ENCODE data around the gene NAA16. TPM values are rescaled to one million over a fixed set of nuclear protein-coding genes. Genes with fewer than 3 reads are reported as not detected.

NAA16 gene
- total RNA-seq, 1 donor from 2014 or later, result 31.2 TPM

DNA sequence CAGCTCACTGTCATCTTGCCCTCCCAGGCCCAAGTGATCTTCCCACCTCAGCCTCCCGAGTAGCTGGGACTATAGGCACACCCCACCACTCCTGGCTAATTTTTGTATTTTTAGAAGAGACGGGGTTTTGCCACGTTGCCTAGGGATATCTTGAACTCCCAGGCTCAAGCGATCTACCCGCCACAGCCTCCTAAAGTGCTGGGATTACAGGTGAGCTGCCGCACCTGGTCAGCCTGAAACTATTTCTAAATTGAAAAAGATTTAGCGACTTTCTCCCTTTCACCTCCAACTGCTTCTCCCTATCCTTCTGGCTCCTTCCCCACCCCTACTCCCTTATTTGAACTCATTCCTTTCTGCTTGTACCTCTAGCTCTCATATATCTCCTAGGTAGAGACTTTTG is 19.8 kb upstream of the NAA16 start:
- H3K27ac Mint-ChIP-seq, result no peak overlapping the region
- H3K4me1 Mint-ChIP-seq, result peaks cover 4% of the 10 kb centered on the region
- intact Hi-C loops (cut with micrococcal nuclease), result no loop called here
- H3K4me3 Mint-ChIP-seq, result no peak overlapping the region
- peaks cover 3% of the 10 kb centered on the region for H3K9me3 Mint-ChIP-seq
- H3K27me3 Mint-ChIP-seq, result peaks cover 4% of the 10 kb centered on the region
- no peak for DNase-seq
- peaks cover 1% of the 10 kb centered on the region for H3K36me3 Mint-ChIP-seq (ENCODE audit: low read depth)

DNA sequence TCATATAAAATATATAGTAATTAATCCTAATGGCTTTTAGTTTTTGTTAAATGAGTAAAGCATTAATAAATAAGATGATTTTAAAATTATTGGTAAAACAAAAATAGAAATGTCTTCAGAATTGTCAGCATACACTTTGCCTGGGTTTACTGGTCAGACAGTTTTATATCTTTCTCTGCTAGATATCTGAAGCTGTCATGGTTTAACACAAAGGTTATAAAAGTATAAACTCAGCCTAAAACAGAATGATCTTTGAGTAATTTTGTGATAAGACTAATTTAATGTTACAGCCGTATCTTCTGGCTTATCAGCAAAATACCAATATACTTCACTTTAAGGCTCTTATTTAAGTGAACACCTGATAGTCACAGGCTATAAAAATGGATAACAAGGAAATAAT is 17.8 kb upstream of the NAA16 start:
- Mint-ChIP-seq H3K27ac (no peak overlapping the region), H3K9me3 (no peaks in the 10 kb centered on the region), H3K36me3 (ENCODE audit: low read depth) (peaks cover 1% of the 10 kb centered on the region), H3K4me1 (no peaks in the 10 kb centered on the region), H3K27me3 (peaks cover 6% of the 10 kb centered on the region), H3K4me3 (no peak overlapping the region)
- DNase-seq, result no peak
- intact Hi-C loops (cut with micrococcal nuclease), result no loop called here

GRCh38 chr13:41294914-41295313 is 16.2 kb upstream of the NAA16 start:
- Mint-ChIP-seq H3K27ac (no peak overlapping the region), H3K36me3 (ENCODE audit: low read depth) (peaks cover 1% of the 10 kb centered on the region), H3K27me3 (peaks cover 9% of the 10 kb centered on the region), H3K9me3 (no peaks in the 10 kb centered on the region), H3K4me3 (no peak overlapping the region), H3K4me1 (peaks cover 4% of the 10 kb centered on the region)
- no peak for DNase-seq
- intact Hi-C loops (cut with micrococcal nuclease), result no loop called here

DNA sequence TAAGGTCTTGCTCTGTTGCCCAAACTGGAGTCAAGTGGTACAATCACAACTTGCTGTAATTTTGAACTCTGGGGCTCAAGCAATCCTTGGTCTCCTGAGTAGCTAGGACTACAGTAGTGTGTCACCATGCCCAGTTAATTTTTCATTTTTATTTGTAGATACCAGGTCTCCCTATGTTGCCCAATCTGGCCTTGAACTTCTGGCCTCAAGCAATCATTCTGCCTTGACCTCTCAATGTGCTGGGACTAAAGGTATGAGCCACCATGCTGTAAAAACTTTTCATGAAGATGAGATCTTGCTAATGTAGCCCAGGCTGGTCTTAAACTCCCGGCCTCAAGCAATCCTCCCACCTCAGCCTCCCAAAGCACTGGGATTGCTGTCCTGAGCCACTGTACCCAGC is 15.1 kb upstream of the NAA16 start:
- DNase-seq, result no peak
- no peaks in the 10 kb centered on the region for H3K9me3 Mint-ChIP-seq
- peaks cover 5% of the 10 kb centered on the region for H3K4me1 Mint-ChIP-seq

DNA sequence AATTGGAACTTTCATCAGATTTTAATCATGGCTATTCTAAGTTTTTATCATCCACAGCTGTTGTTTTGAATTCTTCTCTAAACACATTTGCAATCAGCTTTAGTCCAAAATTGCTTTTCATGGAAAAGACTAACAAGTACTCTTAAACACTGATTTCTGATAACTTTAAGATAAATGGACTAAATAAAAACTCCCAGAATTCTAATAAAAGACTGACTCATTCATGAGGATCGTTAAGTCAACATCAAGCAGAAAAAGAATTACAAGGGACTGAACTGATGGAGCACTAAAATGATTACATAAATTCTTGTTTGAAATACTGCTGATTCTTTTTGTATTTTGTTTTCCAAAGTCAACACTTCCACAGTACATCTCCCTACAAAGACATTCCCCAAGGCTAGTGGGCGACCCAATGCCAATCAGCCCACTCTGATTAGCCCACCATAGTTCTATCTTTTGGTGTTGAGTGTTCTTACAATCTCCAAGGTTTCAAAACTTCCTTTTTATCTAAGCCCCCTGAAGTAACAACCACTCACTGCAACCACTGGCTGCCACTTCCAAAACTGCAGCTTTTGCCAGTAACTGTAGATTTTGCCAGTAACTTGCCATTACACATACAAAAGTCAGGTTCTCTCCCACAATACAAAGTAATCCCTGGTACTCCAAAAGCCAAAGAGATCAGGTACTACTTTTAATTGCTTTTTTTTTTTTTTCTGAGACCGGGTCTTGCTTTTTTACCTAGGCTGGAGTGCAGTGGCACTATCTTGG is 14.0 kb upstream of the NAA16 start:
- H3K36me3 Mint-ChIP-seq (ENCODE audit: low read depth), result no peaks in the 10 kb centered on the region
- H3K27ac Mint-ChIP-seq, result no peak overlapping the region
- peaks cover 5% of the 10 kb centered on the region for H3K4me1 Mint-ChIP-seq
- no peak overlapping the region for H3K4me3 Mint-ChIP-seq
- peaks cover 9% of the 10 kb centered on the region for H3K27me3 Mint-ChIP-seq
- DNase-seq, result no peak
- H3K9me3 Mint-ChIP-seq, result no peaks in the 10 kb centered on the region
- intact Hi-C loops (cut with micrococcal nuclease), result no loop called here

More for the DNA sequence above, 15.1 kb upstream of the NAA16 start:
- intact Hi-C loops (cut with micrococcal nuclease), result no loop called here
- peaks cover 9% of the 10 kb centered on the region for H3K27me3 Mint-ChIP-seq
- H3K36me3 Mint-ChIP-seq (ENCODE audit: low read depth), result peaks cover 1% of the 10 kb centered on the region
- H3K27ac Mint-ChIP-seq, result no peak overlapping the region
- H3K4me3 Mint-ChIP-seq, result no peak overlapping the region

DNA sequence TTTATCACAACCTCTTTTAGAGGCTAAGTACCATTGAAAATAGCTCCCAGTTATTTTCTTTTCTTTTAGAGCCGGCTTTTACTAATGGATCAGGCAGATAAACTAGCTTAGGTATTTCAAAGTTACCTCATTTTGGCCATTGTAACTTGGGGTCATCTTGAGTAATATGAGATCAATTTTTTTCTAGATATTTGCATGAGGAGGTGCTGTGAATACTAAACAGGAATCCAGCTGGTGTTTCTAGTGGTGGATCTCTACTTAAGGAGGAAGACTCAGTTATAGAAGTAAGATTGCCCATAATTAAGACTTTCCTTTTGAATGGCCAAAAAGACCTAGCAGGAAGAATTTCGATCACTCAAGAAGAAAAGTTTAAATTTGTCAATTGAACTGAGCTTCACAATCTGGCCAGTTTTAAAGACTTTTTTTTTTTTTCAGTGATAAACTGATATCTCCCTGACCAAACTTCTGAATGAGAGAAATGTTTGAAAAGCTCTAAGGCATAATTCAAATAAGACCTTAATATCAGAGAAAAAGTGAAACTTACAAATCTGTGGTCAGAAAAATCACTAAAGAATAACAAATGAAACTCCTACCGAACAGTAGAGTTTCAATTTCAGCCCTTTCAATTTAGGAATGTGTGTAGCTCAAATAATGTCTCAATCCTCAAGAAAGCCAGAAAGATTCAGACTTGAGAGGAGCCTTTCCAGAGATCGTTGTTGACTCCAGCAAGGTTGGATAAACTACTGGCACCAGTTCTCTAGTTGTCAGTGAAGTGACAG is 11.6 kb upstream of the NAA16 start:
- H3K9me3 Mint-ChIP-seq, result no peaks in the 10 kb centered on the region
- no peak overlapping the region for H3K4me3 Mint-ChIP-seq
- intact Hi-C loops (cut with micrococcal nuclease), result no loop called here
- no peak overlapping the region for H3K27ac Mint-ChIP-seq
- H3K4me1 Mint-ChIP-seq, result peaks cover 5% of the 10 kb centered on the region
- no peak for DNase-seq
- peaks cover 13% of the 10 kb centered on the region for H3K27me3 Mint-ChIP-seq
- no peaks in the 10 kb centered on the region for H3K36me3 Mint-ChIP-seq (ENCODE audit: low read depth)

DNA sequence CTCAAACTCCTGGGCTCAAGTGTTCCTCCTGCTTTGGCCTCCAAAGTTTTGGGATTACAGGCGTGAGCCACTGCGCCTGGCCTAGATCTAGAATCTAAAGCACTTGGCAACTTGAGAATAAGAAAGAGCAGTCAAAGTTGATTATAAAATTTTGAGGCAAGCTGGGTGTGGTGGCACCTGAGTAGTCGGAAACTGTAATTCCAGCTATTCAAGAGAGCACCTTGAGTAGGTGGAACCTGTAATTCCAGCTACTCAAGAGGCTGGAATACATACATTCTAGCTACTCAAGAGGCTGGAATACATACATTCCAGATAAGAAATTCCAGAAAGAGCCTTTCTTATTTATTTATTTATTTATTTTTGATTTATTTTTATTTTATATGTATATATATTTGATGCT is 8.3 kb upstream of the NAA16 start:
- H3K27me3 Mint-ChIP-seq, result peaks cover 15% of the 10 kb centered on the region
- peaks cover 5% of the 10 kb centered on the region for H3K4me1 Mint-ChIP-seq
- H3K36me3 Mint-ChIP-seq (ENCODE audit: low read depth), result no peaks in the 10 kb centered on the region
- no peak overlapping the region for H3K4me3 Mint-ChIP-seq
- no peak for DNase-seq
- H3K27ac Mint-ChIP-seq, result no peak overlapping the region
- no peaks in the 10 kb centered on the region for H3K9me3 Mint-ChIP-seq
- intact Hi-C loops (cut with micrococcal nuclease), result no loop called here

DNA sequence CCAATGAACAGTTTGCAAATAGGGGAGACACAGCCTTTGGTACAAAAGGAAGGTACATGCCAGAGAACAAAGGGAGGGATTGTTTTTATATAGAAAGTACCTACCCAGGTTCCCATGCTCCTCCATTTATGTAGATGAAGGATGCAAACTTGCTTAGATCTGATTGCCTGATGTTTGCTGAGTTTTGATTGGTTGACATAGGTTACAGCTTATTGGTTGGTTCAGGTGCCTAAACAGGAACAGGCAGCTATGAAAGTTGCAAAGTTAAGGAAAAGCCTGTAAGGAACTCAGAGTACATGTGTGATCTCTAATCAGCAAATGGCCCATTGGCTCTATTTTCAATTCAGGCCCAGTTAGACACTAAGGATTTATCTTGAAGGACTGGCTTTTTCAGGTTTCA is 6.5 kb upstream of the NAA16 start:
- peak; percentile 43 for DNase-seq
- peaks cover 12% of the 10 kb centered on the region for H3K27me3 Mint-ChIP-seq
- no peak overlapping the region for H3K4me3 Mint-ChIP-seq
- H3K27ac Mint-ChIP-seq, result no peak overlapping the region
- H3K4me1 Mint-ChIP-seq, result peaks cover 3% of the 10 kb centered on the region
- intact Hi-C loops (cut with micrococcal nuclease), result no loop called here
- H3K36me3 Mint-ChIP-seq (ENCODE audit: low read depth), result no peaks in the 10 kb centered on the region
- H3K9me3 Mint-ChIP-seq, result no peaks in the 10 kb centered on the region

GRCh38 chr13:41306271-41307145 is 4.6 kb upstream of the NAA16 start:
- no peak overlapping the region for H3K27ac Mint-ChIP-seq
- peaks cover 12% of the 10 kb centered on the region for H3K27me3 Mint-ChIP-seq
- intact Hi-C loops (cut with micrococcal nuclease), result no loop called here
- no peaks in the 10 kb centered on the region for H3K9me3 Mint-ChIP-seq
- H3K4me3 Mint-ChIP-seq, result no peak overlapping the region
- H3K36me3 Mint-ChIP-seq (ENCODE audit: low read depth), result no peaks in the 10 kb centered on the region
- peaks cover 12% of the 10 kb centered on the region for H3K4me1 Mint-ChIP-seq
- no peak for DNase-seq

- intact Hi-C loops (cut with micrococcal nuclease), result no loop called here
Observed at GRCh38 chr13:41307884-41308640, 3.0 kb upstream of the NAA16 start.

GRCh38 chr13:41311406-41312175 is 524 bp downstream of the NAA16 start:
- intact Hi-C loops (cut with micrococcal nuclease), result loop anchor here (1.0 to 10.0 kb wide), 9 partner anchors 46 to 1681 kb away; partner anchors contain the start of genes DGKH, EPSTI1, KBTBD6 and KBTBD7
- DNase-seq, result peak; percentile 88
- Mint-ChIP-seq H3K4me1 (peaks cover 37% of the 10 kb centered on the region), H3K36me3 (ENCODE audit: low read depth) (peaks cover 3% of the 10 kb centered on the region), H3K4me3 (peak overlapping the region; percentile 94), H3K27me3 (no peaks in the 10 kb centered on the region), H3K27ac (peak overlapping the region; percentile 93), H3K9me3 (no peaks in the 10 kb centered on the region)

More at GRCh38 chr13:41307884-41308640, 3.0 kb upstream of the NAA16 start:
- Mint-ChIP-seq H3K36me3 (ENCODE audit: low read depth) (peaks cover 3% of the 10 kb centered on the region), H3K27ac (no peak overlapping the region), H3K27me3 (peaks cover 10% of the 10 kb centered on the region), H3K4me3 (no peak overlapping the region), H3K9me3 (no peaks in the 10 kb centered on the region), H3K4me1 (peaks cover 17% of the 10 kb centered on the region)
- DNase-seq, result no peak

GRCh38 chr13:41312176-41312500 is 1.1 kb downstream of the NAA16 start:
- peaks cover 41% of the 10 kb centered on the region for H3K4me1 Mint-ChIP-seq
- H3K27me3 Mint-ChIP-seq, result no peaks in the 10 kb centered on the region
- peak overlapping the region; percentile 94 for H3K4me3 Mint-ChIP-seq
- intact Hi-C loops (cut with micrococcal nuclease), result loop anchor here (2.0 to 10.0 kb wide), 5 partner anchors 45 to 1680 kb away; partner anchors contain the start of genes DGKH, EPSTI1 and KBTBD6
- H3K27ac Mint-ChIP-seq, result peak overlapping the region; percentile 92
- H3K9me3 Mint-ChIP-seq, result no peaks in the 10 kb centered on the region
- DNase-seq, result peak; percentile 75
- H3K36me3 Mint-ChIP-seq (ENCODE audit: low read depth), result peaks cover 4% of the 10 kb centered on the region

All from activated CD4-positive, alpha-beta T cell treated with anti-CD3 and anti-CD28 coated beads, Interleukin-2, amount 10 ng/mL, durations not matched to agents 24 days and 14 days (primary cell).